Measurements from ENCODE around the gene ZNF91.
"Not testable (repeated sequence)": the region's sequence is repeated elsewhere in the genome, so short reads cannot be mapped to it uniquely, and the experiment has no call there.

The ZNF91 gene

GRCh38 chr19:23309926-23310325, 85.3 kb downstream of the ZNF91 start:
- no peak for FAIRE-seq
- DNase-seq (ENCODE audit: insufficient read length, low spot score): no peak
- no peak for TF ChIP-seq CTCF (IDR thresholded peaks at IDR 0.05; ENCODE audit: insufficient read depth, missing control alignments)

GRCh38 chr19:23305555-23305954, 89.7 kb downstream of the ZNF91 start:
- no peak for DNase-seq (ENCODE audit: insufficient read length, low spot score)
- TF ChIP-seq CTCF (IDR thresholded peaks at IDR 0.05; ENCODE audit: insufficient read depth, missing control alignments): peak; percentile 2
- no peak for FAIRE-seq

DNA sequence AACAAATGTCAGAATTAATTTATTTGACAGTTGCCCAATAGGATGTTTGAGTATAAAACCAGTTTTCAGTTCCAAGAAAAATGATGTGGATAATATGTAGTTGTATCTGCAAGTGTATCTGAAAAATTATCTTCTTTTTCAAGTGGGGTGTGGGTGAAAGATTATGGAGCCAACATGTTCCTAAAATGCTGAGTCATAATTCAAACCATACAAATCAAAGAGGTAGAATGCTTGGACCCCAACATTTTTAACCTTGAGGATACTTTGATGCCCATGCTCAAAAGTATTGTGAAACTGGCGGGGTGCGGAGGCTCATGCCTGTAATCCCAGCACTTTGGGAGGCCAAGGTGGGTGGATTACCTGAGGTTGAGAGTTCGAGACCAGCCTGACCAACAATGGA, 91.0 kb downstream of the ZNF91 start:
- FAIRE-seq: no peak
- no peak for TF ChIP-seq CTCF (IDR thresholded peaks at IDR 0.05; ENCODE audit: insufficient read depth, missing control alignments)

DNA sequence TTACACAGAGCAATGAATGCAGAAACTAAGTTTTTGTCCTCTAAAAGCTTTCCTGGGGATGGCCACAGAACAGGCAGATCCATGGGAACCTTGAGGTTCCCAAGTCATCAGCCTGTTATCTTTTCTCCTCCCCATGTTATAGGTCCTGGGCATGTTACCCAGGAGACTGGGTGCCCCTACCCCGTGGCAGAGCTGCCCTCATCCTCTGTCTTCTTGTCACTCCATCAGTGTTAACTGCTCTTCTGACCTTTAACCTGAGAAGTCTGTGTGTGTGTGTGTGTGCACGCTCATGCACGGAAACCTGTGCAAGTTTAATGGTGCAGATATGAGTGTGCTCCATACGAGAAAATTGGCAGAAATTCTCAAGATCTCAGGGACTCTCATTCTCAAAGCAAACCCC, 101.1 kb downstream of the ZNF91 start:
- DNase-seq (ENCODE audit: insufficient read length, low spot score) (no peak), FAIRE-seq (no peak)
- TF ChIP-seq CTCF (IDR thresholded peaks at IDR 0.05; ENCODE audit: insufficient read depth, missing control alignments): no peak

More for the DNA sequence above, 91.0 kb downstream of the ZNF91 start:
- DNase-seq (ENCODE audit: insufficient read length, low spot score): no peak

- not testable (repeated sequence) for FAIRE-seq; DNase-seq (ENCODE audit: insufficient read length, low spot score)
These were observed 105.3 kb downstream of the ZNF91 start for GRCh38 chr19:23289966-23290365.
